ENCODE results near the gene TAGLN. TPM values are rescaled to one million over a fixed set of nuclear protein-coding genes. Genes with fewer than 3 reads are reported as not detected.

The TAGLN gene
- total RNA-seq: 4,185 and 5,577 TPM in 2 replicates

DNA sequence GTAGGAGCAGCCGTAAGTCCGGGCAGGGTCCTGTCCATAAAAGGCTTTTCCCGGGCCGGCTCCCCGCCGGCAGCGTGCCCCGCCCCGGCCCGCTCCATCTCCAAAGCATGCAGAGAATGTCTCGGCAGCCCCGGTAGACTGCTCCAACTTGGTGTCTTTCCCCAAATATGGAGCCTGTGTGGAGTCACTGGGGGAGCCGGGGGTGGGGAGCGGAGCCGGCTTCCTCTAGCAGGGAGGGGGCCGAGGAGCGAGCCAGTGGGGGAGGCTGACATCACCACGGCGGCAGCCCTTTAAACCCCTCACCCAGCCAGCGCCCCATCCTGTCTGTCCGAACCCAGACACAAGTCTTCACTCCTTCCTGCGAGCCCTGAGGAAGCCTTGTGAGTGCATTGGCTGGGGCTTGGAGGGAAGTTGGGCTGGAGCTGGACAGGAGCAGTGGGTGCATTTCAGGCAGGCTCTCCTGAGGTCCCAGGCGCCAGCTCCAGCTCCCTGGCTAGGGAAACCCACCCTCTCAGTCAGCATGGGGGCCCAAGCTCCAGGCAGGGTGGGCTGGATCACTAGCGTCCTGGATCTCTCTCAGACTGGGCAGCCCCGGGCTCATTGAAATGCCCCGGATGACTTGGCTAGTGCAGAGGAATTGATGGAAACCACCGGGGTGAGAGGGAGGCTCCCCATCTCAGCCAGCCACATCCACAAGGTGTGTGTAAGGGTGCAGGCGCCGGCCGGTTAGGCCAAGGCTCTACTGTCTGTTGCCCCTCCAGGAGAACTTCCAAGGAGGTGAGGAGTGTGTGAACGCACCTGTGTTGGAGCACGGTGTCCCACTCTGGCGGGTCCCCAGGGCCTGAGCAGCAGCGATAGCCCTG, at the start of gene TAGLN:
Gene TAGLN (plus strand): TSS at position 318 of the 863 bp plus-strand sequence. CDS start 3,644 bp downstream, outside the sequence.
- TF ChIP-seq, protein P1, sequence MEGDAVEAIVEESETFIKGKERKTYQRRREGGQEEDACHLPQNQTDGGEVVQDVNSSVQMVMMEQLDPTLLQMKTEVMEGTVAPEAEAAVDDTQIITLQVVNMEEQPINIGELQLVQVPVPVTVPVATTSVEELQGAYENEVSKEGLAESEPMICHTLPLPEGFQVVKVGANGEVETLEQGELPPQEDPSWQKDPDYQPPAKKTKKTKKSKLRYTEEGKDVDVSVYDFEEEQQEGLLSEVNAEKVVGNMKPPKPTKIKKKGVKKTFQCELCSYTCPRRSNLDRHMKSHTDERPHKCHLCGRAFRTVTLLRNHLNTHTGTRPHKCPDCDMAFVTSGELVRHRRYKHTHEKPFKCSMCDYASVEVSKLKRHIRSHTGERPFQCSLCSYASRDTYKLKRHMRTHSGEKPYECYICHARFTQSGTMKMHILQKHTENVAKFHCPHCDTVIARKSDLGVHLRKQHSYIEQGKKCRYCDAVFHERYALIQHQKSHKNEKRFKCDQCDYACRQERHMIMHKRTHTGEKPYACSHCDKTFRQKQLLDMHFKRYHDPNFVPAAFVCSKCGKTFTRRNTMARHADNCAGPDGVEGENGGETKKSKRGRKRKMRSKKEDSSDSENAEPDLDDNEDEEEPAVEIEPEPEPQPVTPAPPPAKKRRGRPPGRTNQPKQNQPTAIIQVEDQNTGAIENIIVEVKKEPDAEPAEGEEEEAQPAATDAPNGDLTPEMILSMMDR (IDR thresholded peaks at IDR 0.05; ENCODE audit: insufficient read depth, low read depth, low read length): no peak
- DNase-seq (ENCODE audit: low read depth): peak; percentile 93
- peak within 1 kb of the TSS; percentile 66 for H3K4me3 ChIP-seq (ENCODE audit: low read depth, low read length)

DNA sequence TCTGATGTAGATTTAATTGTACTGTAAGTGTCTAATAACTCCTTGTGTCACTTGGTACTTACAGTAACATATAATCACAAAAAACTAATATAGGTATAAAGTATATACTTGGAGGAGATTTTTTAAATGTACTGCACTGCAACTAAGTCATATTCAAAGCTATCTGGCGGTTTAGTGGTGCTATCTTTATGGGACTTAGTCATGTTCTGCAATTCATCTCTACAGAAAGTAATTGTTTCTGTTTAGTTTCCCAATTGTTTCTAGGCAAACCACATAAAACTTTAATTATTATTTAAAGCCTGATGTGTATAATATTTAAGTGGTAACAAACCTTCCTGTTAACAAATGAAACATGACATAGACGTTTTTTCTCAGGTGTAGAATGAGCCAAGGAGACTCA, 47.1 kb upstream of the TAGLN start:
- H3K4me3 ChIP-seq (ENCODE audit: low read depth, low read length): no peak overlapping the region
- TF ChIP-seq, protein P1 (IDR thresholded peaks at IDR 0.05; ENCODE audit: insufficient read depth, low read depth, low read length): no peak
- peak; percentile 66 for DNase-seq (ENCODE audit: low read depth)

- TF ChIP-seq, protein P1 (IDR thresholded peaks at IDR 0.05; ENCODE audit: insufficient read depth, low read depth, low read length): no peak
- DNase-seq (ENCODE audit: low read depth): no peak
- no peak overlapping the region for H3K4me3 ChIP-seq (ENCODE audit: low read depth, low read length)
Measured at GRCh38 chr11:117154468-117154867, 44.7 kb upstream of the TAGLN start.

- TF ChIP-seq, protein P1 (IDR thresholded peaks at IDR 0.05; ENCODE audit: insufficient read depth, low read depth, low read length): no peak
- no peak for DNase-seq (ENCODE audit: low read depth)
- no peak overlapping the region for H3K4me3 ChIP-seq (ENCODE audit: low read depth, low read length)
Measured at GRCh38 chr11:117157507-117157906, 41.7 kb upstream of the TAGLN start.

- H3K4me3 ChIP-seq (ENCODE audit: low read depth, low read length): no peak overlapping the region
- DNase-seq (ENCODE audit: low read depth): no peak
- TF ChIP-seq, protein P1 (IDR thresholded peaks at IDR 0.05; ENCODE audit: insufficient read depth, low read depth, low read length): no peak
Measured at GRCh38 chr11:117159892-117160291, 39.3 kb upstream of the TAGLN start.

- TF ChIP-seq, protein P1 (IDR thresholded peaks at IDR 0.05; ENCODE audit: insufficient read depth, low read depth, low read length): no peak
- DNase-seq (ENCODE audit: low read depth): peak; percentile 28
- no peak overlapping the region for H3K4me3 ChIP-seq (ENCODE audit: low read depth, low read length)
Measured at GRCh38 chr11:117160826-117161225, 38.3 kb upstream of the TAGLN start.
